GM18867 (cell line): ENCODE measurements around the gene VNN1.

Experiments
- ATAC-seq: cut with Tn5 transposase; IDR thresholded peaks from one replicate; pipeline ENCODE4 v1.9.1; 2021; ENCODE audit warnings: mild to moderate bottlenecking, moderate library complexity; ENCODE audit not compliant: unreplicated experiment

VNN1 gene

GRCh38 chr6:132713352-132714134 lies at the start of gene VNN1:
Gene VNN1 (minus strand): TSS chr6:132714055. CDS start chr6:132714035, 20 bp downstream.
- no peak for ATAC-seq

DNA sequence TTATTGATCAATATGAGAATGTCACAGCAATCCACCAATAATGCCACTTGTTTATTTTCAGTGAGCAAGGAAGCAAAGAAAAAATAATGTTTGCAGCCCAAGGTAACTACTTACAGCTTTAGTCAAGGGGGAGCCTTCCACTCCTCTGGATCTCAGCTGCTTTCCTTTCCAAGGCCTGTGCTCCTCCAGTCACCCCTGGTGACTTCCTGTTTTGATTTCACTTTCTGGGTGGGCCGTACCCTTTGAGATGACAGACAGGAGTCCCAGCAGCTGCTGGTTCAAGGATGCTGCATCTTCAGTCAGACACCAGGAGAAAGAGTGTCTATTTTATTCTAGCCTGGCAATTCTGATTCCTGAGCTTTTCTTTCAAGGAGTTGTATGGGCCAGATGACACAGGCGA lies 49.4 kb upstream of the VNN1 start:
- peak; percentile 90 for ATAC-seq

GRCh38 chr6:132760256-132760655 lies 46.4 kb upstream of the VNN1 start:
- ATAC-seq = peak; percentile 43

DNA sequence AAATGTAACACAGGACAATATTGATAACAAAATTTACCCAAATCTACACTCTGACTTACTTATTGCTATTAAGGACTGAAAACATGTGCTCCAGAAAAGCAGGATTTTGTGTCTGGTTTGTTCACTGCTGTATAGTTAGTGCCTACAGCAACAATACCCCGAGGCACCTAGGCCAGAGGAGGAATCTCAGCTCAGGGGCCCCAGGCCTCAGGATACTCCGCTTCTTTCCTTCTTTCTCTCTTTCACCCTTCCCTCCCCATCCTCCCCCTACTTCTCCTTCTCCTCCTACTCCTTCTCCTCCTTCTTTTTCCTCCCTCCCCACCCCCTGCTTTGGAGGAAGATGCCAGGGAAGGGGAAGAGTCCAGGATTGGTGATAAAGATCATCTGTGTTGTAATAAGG lies 44.8 kb upstream of the VNN1 start:
- no peak for ATAC-seq

DNA sequence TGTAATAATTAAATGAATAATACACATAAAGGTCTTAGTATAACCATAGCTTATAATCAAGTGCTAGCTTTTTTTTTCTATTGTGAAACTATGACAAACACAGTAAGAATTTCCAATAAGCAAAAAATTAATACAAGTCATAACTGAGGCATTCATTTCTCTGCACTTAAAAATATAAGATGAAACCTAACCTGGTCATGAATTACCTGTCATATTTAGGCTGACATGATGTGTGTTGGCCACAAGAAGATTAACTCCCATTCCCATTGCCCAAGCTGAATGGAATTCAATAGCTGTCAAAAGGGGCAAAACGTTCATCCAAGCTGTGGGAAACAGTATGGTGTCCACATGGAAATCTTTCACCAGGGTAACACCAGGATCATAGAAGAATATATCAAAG lies 38.4 kb upstream of the VNN1 start:
- ATAC-seq = no peak

DNA sequence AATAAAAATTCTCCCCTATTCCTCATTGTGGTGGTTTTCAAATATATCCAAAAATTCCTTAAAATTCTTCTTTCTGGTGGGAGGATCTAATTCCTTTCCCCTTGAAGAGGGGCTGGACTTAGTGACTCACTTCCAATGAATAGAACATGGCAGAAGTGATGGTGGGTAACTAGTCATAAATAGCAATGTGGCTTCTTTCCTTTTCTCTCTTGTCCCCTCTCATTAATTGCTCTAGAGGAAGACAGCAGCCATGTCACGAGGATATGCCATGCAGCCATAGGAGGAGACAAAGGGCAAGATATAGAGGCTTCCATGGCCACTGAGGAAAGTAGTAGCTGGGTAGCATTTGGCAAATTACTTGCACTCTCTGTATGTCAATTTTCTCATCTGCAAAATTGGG lies 38.0 kb upstream of the VNN1 start:
- no peak for ATAC-seq

DNA sequence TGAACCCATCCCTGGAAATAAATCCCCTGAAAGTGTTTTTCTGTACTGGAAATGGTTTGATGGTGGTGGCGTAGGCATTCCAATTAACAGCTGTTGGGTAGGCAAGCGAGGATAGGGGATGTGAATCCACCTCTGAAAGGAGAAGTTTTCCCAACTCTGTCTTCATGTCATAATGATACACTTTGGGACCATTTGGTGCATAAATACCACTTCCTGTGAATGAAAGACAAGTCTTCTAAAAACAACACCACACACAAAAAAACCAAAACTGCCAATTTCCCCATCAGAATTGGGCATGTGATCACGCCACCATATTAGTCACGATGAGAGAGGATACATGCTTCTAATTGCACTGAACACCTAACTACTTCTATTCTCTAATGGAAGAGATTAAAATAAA lies 37.5 kb upstream of the VNN1 start:
- peak; percentile 42 for ATAC-seq

DNA sequence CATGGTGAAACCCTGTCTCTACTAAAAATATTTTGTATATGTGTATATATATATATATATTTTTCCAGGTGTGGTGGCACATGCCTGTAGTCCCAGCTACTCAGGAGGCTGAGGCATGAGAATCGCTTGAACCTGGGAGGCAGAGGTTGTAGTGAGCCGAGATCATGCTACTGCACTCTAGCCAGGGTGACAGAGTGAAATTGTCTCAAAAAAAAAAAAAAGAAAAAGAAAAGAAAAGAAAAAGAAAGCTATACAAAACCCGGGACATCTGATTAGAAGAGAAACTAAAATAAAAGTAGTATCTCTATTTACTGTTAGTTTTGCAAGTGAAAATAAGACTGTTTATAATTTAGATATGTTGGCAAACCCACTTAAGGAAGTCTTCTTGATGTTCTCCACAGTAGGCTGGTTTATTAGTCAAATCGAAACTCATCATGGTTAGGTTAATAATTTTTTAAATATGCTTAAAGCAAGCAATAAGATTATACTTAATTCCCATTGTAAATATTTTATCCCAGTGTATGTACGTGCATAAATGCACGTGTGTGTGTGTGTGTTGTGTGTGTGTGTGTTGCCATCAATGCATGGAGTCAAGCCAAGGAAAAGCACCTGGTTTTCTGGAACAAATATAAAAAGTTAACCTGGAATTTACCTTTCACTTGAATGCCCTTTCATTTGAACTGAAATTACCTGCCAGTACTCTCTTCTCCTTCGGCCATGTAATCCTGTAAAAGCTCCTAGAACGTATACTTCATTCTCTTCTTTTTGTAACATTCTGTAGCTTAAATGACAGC lies 36.8 kb upstream of the VNN1 start:
- peak; percentile 92 for ATAC-seq

GRCh38 chr6:132749111-132749510 lies 35.3 kb upstream of the VNN1 start:
- ATAC-seq = no peak

DNA sequence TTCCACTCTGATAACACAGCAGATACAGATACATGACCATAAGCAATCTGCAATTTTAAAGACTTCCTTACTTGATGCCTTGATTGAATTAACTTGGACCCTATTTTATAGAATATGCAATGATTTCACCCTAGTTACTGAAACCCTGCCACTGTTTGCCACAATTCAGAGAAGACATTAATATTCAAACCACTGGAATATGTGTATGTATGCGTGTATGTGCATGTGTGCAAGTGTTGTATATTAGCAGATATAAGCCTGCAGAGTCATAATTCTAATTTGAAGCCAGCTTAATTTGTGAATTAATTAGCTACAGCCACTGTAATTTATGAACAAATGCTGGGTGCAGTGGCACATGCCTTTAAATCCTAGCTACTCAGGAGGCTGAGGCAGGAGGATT lies 34.6 kb upstream of the VNN1 start:
- no peak for ATAC-seq

DNA sequence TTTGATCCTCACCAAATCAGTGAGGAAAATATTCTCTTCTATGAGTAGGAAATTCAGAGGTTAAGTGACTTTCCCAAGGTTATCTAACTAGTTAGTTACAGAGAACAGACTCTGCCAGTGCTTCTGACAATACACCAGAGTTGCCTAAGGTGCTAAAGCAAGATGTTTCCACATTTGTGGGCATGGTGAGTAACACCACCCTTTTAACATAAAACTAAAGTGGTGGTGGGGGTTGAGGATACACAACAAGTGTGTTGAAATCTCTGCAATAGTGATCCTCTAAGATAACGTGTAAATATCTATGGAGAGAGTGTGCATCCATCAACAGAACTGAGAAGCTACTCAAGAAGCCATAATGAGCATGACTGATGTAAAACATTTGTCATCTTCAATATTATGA lies 32.2 kb upstream of the VNN1 start:
- no peak for ATAC-seq

DNA sequence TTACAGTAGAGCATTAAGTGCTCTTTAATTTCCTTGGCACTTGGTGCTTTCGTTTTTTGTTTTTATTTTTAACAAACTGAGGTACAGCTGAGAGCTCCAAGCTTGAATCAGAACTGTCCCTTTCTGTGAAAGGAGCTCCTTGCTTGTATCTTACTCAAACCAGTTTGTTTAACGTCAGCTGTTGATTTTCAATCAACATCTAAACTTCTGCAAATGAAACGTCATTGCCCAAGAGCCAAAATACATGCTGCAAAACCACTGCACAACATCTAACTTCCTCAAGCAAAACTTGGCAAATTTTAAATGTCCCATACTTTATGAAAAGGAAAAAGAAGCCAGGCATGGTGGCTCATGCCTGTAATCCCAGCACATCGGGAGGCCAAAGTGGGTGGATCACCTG lies 28.6 kb upstream of the VNN1 start:
- no peak for ATAC-seq

- ATAC-seq = no peak
Measured at GRCh38 chr6:132741281-132741680, 27.4 kb upstream of the VNN1 start.

DNA sequence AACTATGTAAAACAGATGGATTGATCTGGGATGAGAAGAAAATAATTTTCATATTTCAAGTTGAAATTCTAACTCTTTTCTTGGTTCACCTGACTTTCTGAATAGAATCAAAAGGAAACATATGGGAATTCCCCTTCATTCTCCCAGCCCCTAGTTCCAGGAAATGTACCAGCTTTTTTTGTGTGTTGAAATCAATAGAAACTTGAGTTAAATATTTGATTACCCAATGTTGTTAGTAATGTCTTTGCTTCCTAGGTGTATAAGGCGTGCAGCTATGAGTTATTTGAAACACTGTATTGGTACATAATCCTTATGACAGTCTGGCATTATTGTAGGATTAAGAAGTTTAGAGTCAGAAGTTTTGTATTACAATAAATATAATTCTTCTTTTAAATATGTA lies 22.4 kb upstream of the VNN1 start:
- ATAC-seq = no peak

- ATAC-seq = no peak
Measured at GRCh38 chr6:132734694-132735236, 20.9 kb upstream of the VNN1 start.

GRCh38 chr6:132733814-132734213 lies 20.0 kb upstream of the VNN1 start:
- ATAC-seq = no peak

DNA sequence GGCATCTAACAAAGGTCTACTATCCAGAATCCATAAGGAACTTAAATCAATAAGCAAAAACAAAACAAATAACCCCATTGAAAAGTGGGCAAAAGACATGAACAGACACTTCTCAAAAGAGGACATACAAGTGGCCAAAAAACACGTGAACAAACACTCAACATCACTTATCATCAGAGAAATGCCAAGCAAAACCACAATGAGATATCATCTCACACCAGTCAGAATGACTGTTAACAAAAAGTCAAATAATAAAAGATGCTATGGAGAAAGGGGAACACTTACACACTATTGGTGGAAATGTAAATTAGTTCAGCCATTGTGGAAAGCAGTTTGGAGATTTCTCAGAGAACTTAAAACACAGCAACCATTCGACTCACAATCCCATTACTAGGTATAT lies 19.4 kb upstream of the VNN1 start:
- no peak for ATAC-seq

DNA sequence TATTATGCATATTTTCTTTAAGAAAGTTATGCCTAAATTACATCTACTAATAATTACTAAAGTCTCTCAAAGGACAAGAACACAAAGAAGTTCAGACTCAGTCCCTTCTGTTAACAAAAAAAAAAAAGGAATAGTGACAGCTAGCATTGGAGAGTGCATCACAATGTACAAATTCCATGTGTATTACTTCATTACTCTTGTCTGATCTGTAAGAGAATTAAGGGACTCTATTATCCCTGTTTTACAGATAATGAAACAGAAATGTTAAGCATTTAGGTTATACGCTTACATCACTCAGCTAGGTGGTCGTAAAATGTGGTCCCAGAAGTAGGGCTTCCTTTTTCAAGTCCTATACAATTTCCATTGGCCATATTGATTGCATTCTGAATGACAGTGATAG lies 17.2 kb upstream of the VNN1 start:
- no peak for ATAC-seq

- ATAC-seq = no peak
Measured at GRCh38 chr6:132730560-132730959, 16.7 kb upstream of the VNN1 start.

DNA sequence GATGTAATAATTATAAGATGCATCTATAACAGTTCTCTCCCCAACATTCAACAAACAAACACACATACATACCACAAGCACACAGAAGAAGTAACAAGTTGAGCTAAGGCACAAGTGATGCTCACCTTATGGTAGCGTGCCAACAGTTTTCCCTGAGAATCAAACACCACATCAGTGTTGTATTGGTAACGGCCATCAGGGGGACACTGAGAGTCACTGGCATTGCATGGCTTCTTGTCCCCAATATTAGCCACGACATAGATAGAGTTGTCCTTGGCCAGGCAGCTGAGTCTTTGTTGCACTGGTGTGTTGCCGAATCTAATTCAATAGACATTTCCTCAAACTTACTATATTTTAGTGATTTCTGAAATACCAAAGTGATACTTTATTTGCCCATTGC lies 14.8 kb upstream of the VNN1 start:
- ATAC-seq = no peak

DNA sequence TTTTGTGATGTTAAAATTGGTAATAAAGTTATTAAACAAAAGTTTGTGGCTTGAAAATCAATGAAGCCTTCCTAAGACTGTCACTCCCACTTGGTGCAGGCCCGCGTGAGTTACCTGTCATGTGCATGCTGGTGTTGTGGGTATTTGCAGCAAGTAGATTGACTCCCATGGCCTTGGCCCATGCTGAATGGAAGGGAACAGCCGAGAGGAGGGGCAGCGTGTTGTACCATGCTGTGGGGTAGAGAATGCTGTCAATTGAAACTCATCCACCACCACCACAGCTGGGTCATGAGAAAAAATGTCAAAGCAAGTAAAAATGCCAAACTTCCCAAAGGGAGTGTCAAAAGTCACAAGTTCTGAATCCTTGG lies 12.7 kb upstream of the VNN1 start:
- no peak for ATAC-seq

DNA sequence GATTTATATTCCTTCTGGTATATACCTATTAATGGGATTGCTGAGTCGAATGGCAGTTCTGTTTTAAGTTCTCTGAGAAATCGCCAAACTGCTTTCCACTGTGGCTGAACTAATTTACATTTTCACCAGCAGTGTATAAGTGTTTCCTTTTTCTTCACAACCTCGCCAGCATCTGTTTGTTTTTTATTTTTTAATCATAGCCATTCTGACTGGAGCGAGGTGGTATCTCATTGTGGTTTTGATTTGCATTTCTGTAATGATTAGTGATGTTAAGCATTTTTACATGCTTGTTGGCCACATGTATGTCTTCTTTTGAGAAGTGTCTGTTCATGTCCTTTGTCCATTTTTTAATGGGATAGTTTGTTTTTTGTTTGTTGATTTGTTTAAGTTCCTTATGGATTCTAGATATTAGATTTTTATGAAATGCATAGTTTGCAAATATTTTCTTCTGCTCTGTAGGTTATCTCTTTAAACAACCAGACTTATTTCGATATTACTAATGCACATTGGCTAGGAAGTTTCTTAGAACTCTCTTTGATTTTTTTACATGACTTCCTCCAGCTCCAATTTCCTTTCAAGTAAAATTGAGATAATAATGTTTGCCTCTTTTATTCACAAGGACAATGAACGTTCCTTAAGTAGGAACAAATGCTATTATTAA lies 12.2 kb upstream of the VNN1 start:
- ATAC-seq = peak; percentile 89
